Smooth muscle cell (in vitro differentiated cells): ENCODE measurements around the gene OCLN. TPM values are rescaled to one million over a fixed set of nuclear protein-coding genes. Genes with fewer than 3 reads are reported as not detected.
"Not testable (repeated sequence)": the region's sequence is repeated elsewhere in the genome, so short reads cannot be mapped to it uniquely, and the experiment has no call there.

ENCODE experiments used
- DNase-seq: peaks from one replicate; lab custom pipeline; 2025; ENCODE audit not compliant: unreplicated experiment; lab: John Stamatoyannopoulos, UW
- H2AFZ ChIP-seq: fragments of 200-600 bp; sonication (generic); 2 replicates; pipeline ENCODE4 v1.6.0; 2016; ENCODE audit warnings: antibody characterized with exemption, low read depth, mild to moderate bottlenecking
- H3F3A ChIP-seq: fragments of 200-600 bp; sonication (generic); 2 replicates; pipeline ENCODE4 v1.6.0; 2017; ENCODE audit warnings: antibody characterized with exemption, low read depth
- H3K27ac ChIP-seq: fragments of 200-600 bp; sonication (generic); 2 replicates; pipeline ENCODE4 v1.5.1; 2016; ENCODE audit warnings: low read depth, mild to moderate bottlenecking
- H3K27me3 ChIP-seq: fragments of 200-600 bp; sonication (generic); 2 replicates; pipeline ENCODE4 v1.6.1; 2016; ENCODE audit warnings: low read depth, mild to moderate bottlenecking
- H3K36me3 ChIP-seq: fragments of 200-600 bp; sonication (generic); 2 replicates; pipeline ENCODE4 v1.5.1; 2016; ENCODE audit warnings: low read depth
- H3K4me1 ChIP-seq: fragments of 200-600 bp; sonication (generic); 2 replicates; pipeline ENCODE4 v1.5.1; 2016; ENCODE audit warnings: low read depth
- H3K4me2 ChIP-seq: fragments of 200-600 bp; sonication (generic); 2 replicates; pipeline ENCODE4 v1.6.0; 2016; ENCODE audit warnings: mild to moderate bottlenecking
- H3K4me3 ChIP-seq: fragments of 200-600 bp; sonication (generic); 2 replicates; pipeline ENCODE4 v1.5.1; 2016; ENCODE audit warnings: mild to moderate bottlenecking
- H3K79me2 ChIP-seq: fragments of 200-600 bp; sonication (generic); 2 replicates; pipeline ENCODE4 v1.6.0; 2016; ENCODE audit warnings: low read depth, mild to moderate bottlenecking
- H3K9ac ChIP-seq: fragments of 200-600 bp; sonication (generic); 2 replicates; pipeline ENCODE4 v1.6.0; 2016; ENCODE audit warnings: low read depth
- H3K9me3 ChIP-seq: fragments of 200-600 bp; sonication (generic); replicated peaks from 2 replicates; pipeline ENCODE4 v1.5.1; 2016; ENCODE audit warnings: low read depth
- H4K20me1 ChIP-seq: fragments of 200-600 bp; sonication (generic); 2 replicates; pipeline ENCODE4 v1.6.0; 2016; ENCODE audit warnings: low read depth
- WGBS: methylation state at CpG from one replicate; pipeline ENCODE4 v1.1.7; 2016; ENCODE audit warnings: low lambda C conversion rate; 5-methylcytosine and 5-hydroxymethylcytosine counted together
- polyA plus RNA-seq: library from polyadenylated mRNA; unstranded; fragments of >200 nt; fragmentation: Nextera tagmentation; extraction: Ambion mirVana; gene quantifications from 2 replicates; pipeline ENCODE4 v1.2.1, GENCODE V29; 2016
- total RNA-seq: library from RNA; depleted of rRNA; stranded (reverse); fragments of >200 nt; gene quantifications from 2 replicates; pipeline ENCODE4 v1.2.3, GENCODE V29; 2014
- TF ChIP-seq, protein P1 (sequence below): fragments of 200-600 bp; sonication (generic); IDR thresholded peaks from 2 replicates; pipeline ENCODE4 v1.5.1; 2017; ENCODE audit warnings: borderline replicate concordance, mild to moderate bottlenecking, antibody characterized with exemption; ENCODE audit not compliant: insufficient read depth, poor library complexity, severe bottlenecking

The OCLN gene
- total and polyA plus RNA-seq, 2 experiments from 2014 or later, result 0.94 to 10.4 TPM

DNA sequence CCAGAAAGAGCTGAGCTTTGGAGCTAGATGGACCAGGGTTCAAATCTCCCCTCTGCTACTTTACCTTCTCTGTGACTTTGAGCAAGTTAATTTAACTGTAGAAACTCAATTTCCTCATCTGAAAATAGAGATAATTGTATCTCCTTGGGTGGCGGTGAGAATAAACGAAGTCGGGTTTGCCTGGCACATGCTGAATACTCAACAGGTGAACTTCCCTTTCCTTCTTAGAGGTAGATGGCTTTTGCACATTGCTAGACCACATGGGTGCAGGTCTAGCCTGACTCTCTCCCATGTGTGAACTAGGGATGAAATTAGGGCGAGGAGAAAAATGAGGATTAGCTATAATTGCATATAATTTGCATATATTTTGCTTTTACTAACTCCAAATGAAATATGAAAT, 36.0 kb downstream of the OCLN start:
- no peaks in the 10 kb centered on the region for H3K9me3 ChIP-seq
- 96% methylated on average over 4 of the region's 4 CpGs for WGBS
- no peak overlapping the region for H3K27ac ChIP-seq
- no peaks in the 10 kb centered on the region for H3F3A ChIP-seq
- no peak overlapping the region for H3K4me2 ChIP-seq
- no peaks in the 10 kb centered on the region for H3K36me3 ChIP-seq
- no peak for DNase-seq
- TF ChIP-seq, protein P1, sequence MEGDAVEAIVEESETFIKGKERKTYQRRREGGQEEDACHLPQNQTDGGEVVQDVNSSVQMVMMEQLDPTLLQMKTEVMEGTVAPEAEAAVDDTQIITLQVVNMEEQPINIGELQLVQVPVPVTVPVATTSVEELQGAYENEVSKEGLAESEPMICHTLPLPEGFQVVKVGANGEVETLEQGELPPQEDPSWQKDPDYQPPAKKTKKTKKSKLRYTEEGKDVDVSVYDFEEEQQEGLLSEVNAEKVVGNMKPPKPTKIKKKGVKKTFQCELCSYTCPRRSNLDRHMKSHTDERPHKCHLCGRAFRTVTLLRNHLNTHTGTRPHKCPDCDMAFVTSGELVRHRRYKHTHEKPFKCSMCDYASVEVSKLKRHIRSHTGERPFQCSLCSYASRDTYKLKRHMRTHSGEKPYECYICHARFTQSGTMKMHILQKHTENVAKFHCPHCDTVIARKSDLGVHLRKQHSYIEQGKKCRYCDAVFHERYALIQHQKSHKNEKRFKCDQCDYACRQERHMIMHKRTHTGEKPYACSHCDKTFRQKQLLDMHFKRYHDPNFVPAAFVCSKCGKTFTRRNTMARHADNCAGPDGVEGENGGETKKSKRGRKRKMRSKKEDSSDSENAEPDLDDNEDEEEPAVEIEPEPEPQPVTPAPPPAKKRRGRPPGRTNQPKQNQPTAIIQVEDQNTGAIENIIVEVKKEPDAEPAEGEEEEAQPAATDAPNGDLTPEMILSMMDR, result no peak
- no peak overlapping the region for H2AFZ ChIP-seq
- H3K79me2 ChIP-seq, result no peaks in the 10 kb centered on the region
- H3K27me3 ChIP-seq, result peaks cover 4% of the 10 kb centered on the region
- H4K20me1 ChIP-seq, result no peaks in the 10 kb centered on the region
- no peaks in the 10 kb centered on the region for H3K4me1 ChIP-seq
- H3K4me3 ChIP-seq, result no peak overlapping the region
- no peak overlapping the region for H3K9ac ChIP-seq

DNA sequence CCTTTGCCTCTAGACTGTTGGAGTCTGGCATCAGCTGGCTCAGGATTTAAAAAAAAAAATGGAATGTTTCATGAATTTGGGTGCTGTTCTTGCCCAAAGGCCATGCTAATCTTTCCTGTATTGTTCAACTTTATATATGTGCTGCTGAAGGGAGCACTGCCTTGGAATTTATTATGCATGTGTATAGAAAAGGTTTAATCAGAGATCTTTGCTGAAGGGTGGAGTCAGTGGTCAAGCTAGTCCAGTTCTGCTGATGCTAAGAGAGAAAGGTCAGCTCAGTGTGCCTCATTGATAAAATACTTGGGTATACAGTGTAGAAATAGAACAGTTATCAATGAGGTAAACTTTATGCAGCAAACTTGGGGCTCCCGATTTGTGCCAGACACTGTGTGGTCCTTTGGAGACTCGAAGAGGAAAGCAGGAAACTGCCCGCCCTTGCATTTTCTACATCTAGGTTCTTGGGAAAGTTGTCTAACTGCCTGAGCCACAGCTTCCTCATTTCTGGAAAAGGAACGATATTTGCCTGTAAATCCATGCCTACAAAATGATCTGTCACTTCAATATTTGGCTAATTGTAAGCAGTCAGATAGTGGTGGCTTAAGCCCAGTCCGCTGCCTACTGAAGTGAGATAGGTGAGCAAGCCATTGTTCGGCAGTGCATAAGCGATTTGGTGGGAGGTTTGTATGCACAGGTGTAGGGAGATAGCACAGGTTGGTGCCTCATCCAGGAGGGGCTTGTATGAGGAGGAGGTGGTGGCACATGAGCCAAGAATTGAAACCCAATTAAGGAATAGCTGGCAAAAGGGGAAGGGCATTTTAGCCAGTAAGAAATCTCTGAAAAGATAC, 38.2 kb downstream of the OCLN start:
- Histone ChIP-seq H2AFZ (no peak overlapping the region), H3F3A (no peaks in the 10 kb centered on the region), H3K79me2 (no peaks in the 10 kb centered on the region), H4K20me1 (no peaks in the 10 kb centered on the region), H3K4me1 (no peaks in the 10 kb centered on the region), H3K4me2 (no peak overlapping the region), H3K9ac (no peak overlapping the region), H3K27me3 (peaks cover 4% of the 10 kb centered on the region), H3K36me3 (no peaks in the 10 kb centered on the region), H3K9me3 (no peaks in the 10 kb centered on the region), H3K27ac (no peak overlapping the region), H3K4me3 (no peak overlapping the region)
- no peak for DNase-seq
- TF ChIP-seq, protein P1, result no peak
- 90% methylated on average over 7 of the region's 7 CpGs for WGBS

DNA sequence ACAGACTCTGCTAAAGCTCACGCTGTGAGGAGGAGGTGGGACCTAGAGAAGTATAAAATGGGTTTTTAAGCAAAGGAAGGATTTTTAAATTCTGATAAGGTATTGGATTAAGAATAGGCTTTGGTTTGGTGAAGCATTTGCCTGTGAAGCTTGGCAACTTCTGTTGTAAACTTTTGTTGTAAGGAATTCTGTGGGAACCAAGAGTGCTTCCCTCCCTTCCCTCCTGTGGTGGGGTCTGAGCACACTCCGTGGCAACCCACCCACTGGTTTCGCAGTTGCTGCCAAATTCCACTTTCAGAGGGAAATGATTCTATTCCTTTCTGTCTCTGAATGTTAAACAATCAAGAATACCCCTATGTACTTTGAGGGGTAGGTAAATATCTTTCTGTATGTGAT, 38.8 kb downstream of the OCLN start:
- H2AFZ ChIP-seq, result no peak overlapping the region
- WGBS, result 76% methylated on average over 3 of the region's 3 CpGs
- no peaks in the 10 kb centered on the region for H3K9me3 ChIP-seq
- H3K4me1 ChIP-seq, result no peaks in the 10 kb centered on the region
- no peak overlapping the region for H3K4me2 ChIP-seq
- peaks cover 4% of the 10 kb centered on the region for H3K27me3 ChIP-seq
- no peaks in the 10 kb centered on the region for H3K36me3 ChIP-seq
- no peak overlapping the region for H3K4me3 ChIP-seq
- no peaks in the 10 kb centered on the region for H3K79me2 ChIP-seq
- H3K27ac ChIP-seq, result no peak overlapping the region
- no peaks in the 10 kb centered on the region for H4K20me1 ChIP-seq
- H3K9ac ChIP-seq, result no peak overlapping the region
- H3F3A ChIP-seq, result no peaks in the 10 kb centered on the region
- TF ChIP-seq, protein P1, result no peak
- no peak for DNase-seq

DNA sequence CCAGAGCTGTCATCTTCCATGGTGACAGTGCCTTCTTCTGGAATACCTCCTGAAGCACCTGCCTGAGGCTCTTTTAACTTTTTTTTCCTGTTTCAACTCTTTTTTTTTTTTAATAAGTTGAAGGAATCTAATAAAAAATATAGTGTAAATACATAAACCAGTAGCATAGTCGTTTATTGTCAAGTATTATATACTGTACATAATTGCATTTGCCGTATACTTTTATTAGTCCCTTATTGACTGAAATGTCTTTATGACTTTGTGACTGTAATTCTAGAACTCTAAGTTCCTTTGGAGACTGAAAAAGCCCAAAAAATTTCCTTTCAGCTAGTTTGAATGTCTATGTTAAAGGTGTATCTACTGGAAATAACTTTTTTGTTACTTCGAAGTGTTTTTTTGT, 45.3 kb downstream of the OCLN start:
- not testable (repeated sequence) for H3F3A ChIP-seq, H3K4me1 ChIP-seq, H3K4me3 ChIP-seq, H2AFZ ChIP-seq, H3K27ac ChIP-seq, H3K4me2 ChIP-seq, H3K9me3 ChIP-seq, H3K79me2 ChIP-seq, H3K9ac ChIP-seq, DNase-seq, H3K36me3 ChIP-seq, H3K27me3 ChIP-seq, H4K20me1 ChIP-seq
- 75% methylated on average over 2 of the region's 3 CpGs for WGBS

DNA sequence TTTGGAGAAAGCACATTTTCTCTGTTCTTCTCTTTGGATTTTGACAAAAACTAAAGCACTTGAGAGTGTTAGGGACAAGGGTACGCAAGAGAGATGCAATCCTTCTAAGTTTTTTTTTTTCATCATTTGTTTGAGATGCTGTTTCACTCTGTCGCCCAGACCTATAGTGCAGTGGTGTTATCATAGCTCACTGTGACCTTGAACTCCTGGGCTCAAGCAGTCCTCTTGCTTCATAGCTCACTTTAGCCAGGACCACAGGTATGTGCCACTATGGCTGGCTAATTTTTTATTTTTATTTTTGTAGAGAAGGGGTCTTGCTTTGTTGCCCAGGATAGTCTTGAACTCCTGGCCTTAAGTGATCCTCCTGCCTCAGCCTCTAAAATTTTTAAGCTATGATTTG, 46.1 kb downstream of the OCLN start:
- H3K27me3 ChIP-seq, DNase-seq, H3K36me3 ChIP-seq, H3K79me2 ChIP-seq, H3K4me2 ChIP-seq, H3K4me3 ChIP-seq, H3K27ac ChIP-seq, H3K9me3 ChIP-seq, H3F3A ChIP-seq, H3K9ac ChIP-seq, H4K20me1 ChIP-seq, H2AFZ ChIP-seq, H3K4me1 ChIP-seq: not testable (repeated sequence)
- 94% methylated on average over 2 of the region's 2 CpGs for WGBS

DNA sequence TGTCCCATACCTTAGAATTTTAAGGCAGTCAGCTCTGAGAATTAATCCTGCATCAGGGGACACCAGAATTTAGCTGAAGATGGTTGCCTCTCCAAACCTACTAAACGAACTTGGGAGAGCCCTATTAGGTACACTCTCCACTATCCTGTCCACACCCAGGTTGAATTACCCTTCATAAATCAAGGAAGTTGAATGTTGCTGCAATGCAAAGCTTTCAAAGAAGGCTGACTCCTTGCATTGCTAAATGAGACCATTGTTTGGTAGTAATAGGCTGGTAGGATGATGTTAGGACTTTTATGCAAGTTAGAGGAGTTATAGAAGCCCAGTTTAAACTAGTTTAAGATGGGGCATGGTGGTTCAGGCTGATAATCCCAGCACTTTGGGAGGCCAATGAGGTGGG, 48.8 kb downstream of the OCLN start:
- H3F3A ChIP-seq, H3K9me3 ChIP-seq, H3K4me1 ChIP-seq, DNase-seq, H4K20me1 ChIP-seq, H2AFZ ChIP-seq, H3K9ac ChIP-seq, H3K27ac ChIP-seq, H3K4me2 ChIP-seq, H3K4me3 ChIP-seq, H3K79me2 ChIP-seq, H3K27me3 ChIP-seq, H3K36me3 ChIP-seq: not testable (repeated sequence)
- WGBS, result no CpG with 5 or more reads among the region's 1 CpG
